Activated CD8-positive, alpha-beta T cell treated with anti-CD3 and anti-CD28 coated beads, Interleukin-2, amount 10 ng/mL, durations not matched to agents 7 days and 5 days (primary cell): Measurements from ENCODE around the gene SREBF1. TPM values are rescaled to one million over a fixed set of nuclear protein-coding genes. Genes with fewer than 3 reads are reported as not detected.

ENCODE experiments used
- ATAC-seq: fragments of 150-1000 bp; cut with Tn5 transposase; one replicate; pipeline ENCODE4 v1.10.0; 2021; ENCODE audit warnings: moderate library complexity
- CTCF ChIA-PET: fragments of 350-600 bp; sonication (Branson Sonifier 250); formaldehyde crosslinking; loops from one replicate; lab custom pipeline; 2021; ENCODE audit warnings: antibody characterized with exemption; lab: Charles Lee
- POLR2A ChIA-PET: fragments of 350-600 bp; sonication (Branson Sonifier 250); formaldehyde crosslinking; loops from one replicate; lab custom pipeline; 2021; ENCODE audit warnings: antibody characterized with exemption; lab: Charles Lee
- DNase-seq: peaks from one replicate; pipeline ENCODE4 v3.0.0-alpha.2; 2020
- H3K27ac Mint-ChIP-seq: one replicate; pipeline ENCODE4 v1.8.0; 2021; ENCODE audit warnings: mild to moderate bottlenecking, mixed read lengths
- H3K27me3 Mint-ChIP-seq: one replicate; pipeline ENCODE4 v1.8.0; 2021; ENCODE audit warnings: low read depth, mixed read lengths
- H3K36me3 Mint-ChIP-seq: one replicate; pipeline ENCODE4 v1.8.0; 2021; ENCODE audit warnings: low read depth, mixed read lengths
- H3K4me1 Mint-ChIP-seq: one replicate; pipeline ENCODE4 v1.8.0; 2021; ENCODE audit warnings: low read depth, mixed read lengths
- H3K4me3 Mint-ChIP-seq: one replicate; pipeline ENCODE4 v1.8.0; 2021; ENCODE audit warnings: mild to moderate bottlenecking, mixed read lengths
- H3K9me3 Mint-ChIP-seq: one replicate; pipeline ENCODE4 v1.8.0; 2022; ENCODE audit warnings: mixed read lengths; ENCODE audit not compliant: insufficient read depth
- total RNA-seq, 2 experiments: library from RNA; stranded (reverse); gene quantifications; one replicate each; pipeline ENCODE4 v1.2.3, GENCODE V29; 2021

Gene SREBF1
- 100 to 1,000 TPM; 212 to 254 TPM for total RNA-seq

DNA sequence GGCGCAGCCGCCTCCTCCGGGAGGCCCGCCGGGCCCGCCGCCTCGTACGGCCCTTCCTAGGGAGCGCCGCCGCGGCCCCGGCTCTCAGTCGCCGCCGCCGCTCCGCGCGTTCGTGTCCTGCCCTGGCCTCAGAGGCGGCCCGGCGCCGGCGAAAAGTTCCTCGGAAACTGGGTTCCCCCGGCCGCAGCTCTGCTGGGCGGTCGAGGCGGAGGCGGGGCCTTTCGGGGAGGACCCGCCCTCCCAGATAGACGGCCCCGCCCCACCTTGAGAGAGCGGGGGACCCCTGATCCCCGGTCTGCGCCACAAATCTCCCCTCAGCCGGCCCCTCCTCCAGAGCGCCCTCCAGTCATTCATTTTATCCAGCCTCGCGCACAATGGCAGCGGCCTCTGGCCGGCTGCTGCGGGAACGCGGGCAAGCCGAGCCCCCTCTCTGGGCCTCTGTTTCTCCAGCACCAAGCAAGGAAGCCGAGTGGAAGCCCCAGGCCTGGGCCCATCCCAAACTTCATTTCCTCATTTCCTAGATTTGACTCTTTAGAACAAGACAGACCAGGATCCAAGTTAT, at the start of gene SREBF1:
TSS of gene SREBF1 (minus strand) at position 169 of the 562 bp plus-strand sequence. CDS start 169 bp downstream, outside the sequence.
- Mint-ChIP-seq H3K4me1 (peaks cover 78% of the 10 kb centered on the region), H3K27ac (peak within 1 kb of the TSS; percentile 93), H3K9me3 (no peaks in the 10 kb centered on the region), H3K36me3 (peaks cover 32% of the 10 kb centered on the region), H3K27me3 (no peaks in the 10 kb centered on the region), H3K4me3 (peak within 1 kb of the TSS; percentile 96)
- POLR2A ChIA-PET, result interaction anchor here (0.8 to 4.8 kb wide), 17 partner anchors 11 to 154 kb away, joined by 3 to 117 read pairs (median 5); partner anchors contain the start of genes DRC3 and TOM1L2
- ATAC-seq (peak; percentile 32), DNase-seq (peak; percentile 76)
- CTCF ChIA-PET, result interaction anchor here (0.8 to 2.4 kb wide), 10 partner anchors 9 to 340 kb away, joined by 3 to 33 read pairs (median 5); partner anchors contain the start of gene RASD1

GRCh38 chr17:17886226-17886625, 49.4 kb upstream of the SREBF1 start:
- no peaks in the 10 kb centered on the region for H3K4me1 Mint-ChIP-seq
- H3K27me3 Mint-ChIP-seq, result no peaks in the 10 kb centered on the region
- H3K27ac Mint-ChIP-seq, result no peak overlapping the region
- H3K9me3 Mint-ChIP-seq, result no peaks in the 10 kb centered on the region
- H3K4me3 Mint-ChIP-seq, result no peak overlapping the region
- ATAC-seq (no peak), DNase-seq (no peak)
- ChIA-PET POLR2A (no interaction called here), CTCF (no interaction called here)
- H3K36me3 Mint-ChIP-seq, result peaks cover 4% of the 10 kb centered on the region

DNA sequence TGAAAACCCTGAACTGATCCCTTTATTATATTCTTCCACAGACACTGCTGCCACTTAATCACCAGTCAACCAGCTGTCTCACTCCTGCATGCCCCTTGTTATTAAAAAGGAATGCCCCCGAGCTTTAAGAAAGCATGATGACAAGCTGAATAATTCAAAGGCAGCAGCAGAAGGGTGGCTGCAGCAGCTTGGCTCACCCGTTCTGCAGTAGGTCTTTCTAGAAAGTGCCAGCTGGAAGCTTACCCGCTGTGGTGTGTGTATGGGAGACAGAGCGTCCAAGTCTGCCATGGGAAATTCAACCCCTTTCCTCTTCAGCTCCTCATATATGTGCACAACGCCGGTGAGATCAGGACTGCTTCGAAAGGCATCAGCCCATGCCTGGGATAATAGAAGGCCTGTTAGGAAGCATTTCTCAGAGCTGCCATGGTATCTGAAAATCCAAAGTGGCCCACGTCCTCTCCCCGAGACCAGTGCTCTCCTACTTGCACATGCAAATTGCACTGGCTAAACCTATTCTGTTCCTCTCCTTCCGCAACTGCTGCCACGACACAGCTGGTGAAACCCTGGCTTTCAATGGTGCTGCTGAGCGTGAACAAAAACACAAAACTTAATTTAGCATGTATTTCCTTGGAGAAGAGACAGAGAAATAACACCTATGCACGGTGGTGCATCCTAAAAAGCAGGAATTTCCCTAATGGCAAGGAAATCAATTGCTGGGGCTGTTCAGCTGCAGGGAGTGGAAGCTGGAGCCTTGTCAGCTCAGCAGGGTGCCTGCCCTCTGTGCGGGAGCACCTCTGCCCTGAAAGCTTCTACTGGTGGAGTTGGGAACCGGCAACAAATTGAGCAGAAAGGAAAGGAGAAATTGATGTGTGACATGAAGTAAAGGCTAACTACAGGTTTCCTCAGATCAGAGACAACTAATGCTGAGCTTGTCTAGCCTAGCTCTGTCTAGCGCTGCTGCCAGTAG, 47.9 kb upstream of the SREBF1 start:
- H3K4me1 Mint-ChIP-seq, result no peaks in the 10 kb centered on the region
- no peak overlapping the region for H3K27ac Mint-ChIP-seq
- ChIA-PET POLR2A (no interaction called here), CTCF (interaction anchor here (1.4 kb wide), 3 partner anchors 9 to 98 kb away, joined by 3 read pairs; no protein-coding TSS in a partner anchor)
- ATAC-seq (no peak), DNase-seq (no peak)
- H3K9me3 Mint-ChIP-seq, result no peaks in the 10 kb centered on the region
- H3K4me3 Mint-ChIP-seq, result no peak overlapping the region
- H3K36me3 Mint-ChIP-seq, result peaks cover 6% of the 10 kb centered on the region
- H3K27me3 Mint-ChIP-seq, result no peaks in the 10 kb centered on the region

- CTCF ChIA-PET, result interaction anchor here (1.4 kb wide), 2 partner anchors 10 to 99 kb away, joined by 3 read pairs; no protein-coding TSS in a partner anchor
- Mint-ChIP-seq H3K36me3 (peaks cover 6% of the 10 kb centered on the region), H3K9me3 (no peaks in the 10 kb centered on the region), H3K27ac (no peak overlapping the region), H3K27me3 (no peaks in the 10 kb centered on the region), H3K4me1 (no peaks in the 10 kb centered on the region), H3K4me3 (no peak overlapping the region)
- ATAC-seq (no peak), DNase-seq (no peak)
- POLR2A ChIA-PET, result no interaction called here
Measured at GRCh38 chr17:17883801-17884200, 47.0 kb upstream of the SREBF1 start.

DNA sequence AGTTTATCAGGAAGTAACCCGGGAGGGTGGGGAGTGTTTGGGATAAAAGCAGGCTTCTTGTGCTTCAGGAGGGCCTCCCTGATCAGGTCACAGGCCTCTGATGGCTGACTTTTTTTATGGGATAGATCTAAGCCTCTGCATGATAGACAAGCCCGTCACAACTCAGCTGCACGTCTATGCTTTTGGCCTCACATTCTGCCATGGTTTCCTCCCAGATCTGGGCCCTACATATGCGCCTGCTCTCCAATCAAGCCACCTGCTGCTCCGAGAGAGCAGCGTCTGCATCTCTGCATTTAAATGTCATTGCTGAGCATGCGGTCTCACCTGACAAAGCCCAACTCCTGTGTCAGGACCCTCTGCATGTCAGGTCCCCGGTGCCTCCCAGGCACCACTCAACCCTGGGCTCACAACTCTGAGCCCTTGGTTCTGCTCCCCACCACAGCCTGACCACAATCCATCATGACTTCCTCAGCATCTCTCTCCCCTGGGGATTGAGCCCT, 45.3 kb upstream of the SREBF1 start:
- H3K4me1 Mint-ChIP-seq, result no peaks in the 10 kb centered on the region
- H3K27me3 Mint-ChIP-seq, result no peaks in the 10 kb centered on the region
- no peak overlapping the region for H3K4me3 Mint-ChIP-seq
- DNase-seq, result no peak
- ChIA-PET CTCF (no interaction called here), POLR2A (no interaction called here)
- H3K36me3 Mint-ChIP-seq, result peaks cover 9% of the 10 kb centered on the region
- H3K27ac Mint-ChIP-seq, result no peak overlapping the region
- H3K9me3 Mint-ChIP-seq, result no peaks in the 10 kb centered on the region
- no peak for ATAC-seq

- Mint-ChIP-seq H3K27me3 (no peaks in the 10 kb centered on the region), H3K27ac (no peak overlapping the region), H3K4me3 (no peak overlapping the region), H3K36me3 (peaks cover 12% of the 10 kb centered on the region), H3K9me3 (no peaks in the 10 kb centered on the region), H3K4me1 (no peaks in the 10 kb centered on the region)
- DNase-seq, result no peak
- ChIA-PET POLR2A (no interaction called here), CTCF (interaction anchor here (0.9 to 1.5 kb wide), 3 partner anchors 10 to 27 kb away, joined by 3 read pairs; no protein-coding TSS in a partner anchor)
- ATAC-seq, result no peak
Measured at GRCh38 chr17:17880577-17881196, 43.9 kb upstream of the SREBF1 start.

DNA sequence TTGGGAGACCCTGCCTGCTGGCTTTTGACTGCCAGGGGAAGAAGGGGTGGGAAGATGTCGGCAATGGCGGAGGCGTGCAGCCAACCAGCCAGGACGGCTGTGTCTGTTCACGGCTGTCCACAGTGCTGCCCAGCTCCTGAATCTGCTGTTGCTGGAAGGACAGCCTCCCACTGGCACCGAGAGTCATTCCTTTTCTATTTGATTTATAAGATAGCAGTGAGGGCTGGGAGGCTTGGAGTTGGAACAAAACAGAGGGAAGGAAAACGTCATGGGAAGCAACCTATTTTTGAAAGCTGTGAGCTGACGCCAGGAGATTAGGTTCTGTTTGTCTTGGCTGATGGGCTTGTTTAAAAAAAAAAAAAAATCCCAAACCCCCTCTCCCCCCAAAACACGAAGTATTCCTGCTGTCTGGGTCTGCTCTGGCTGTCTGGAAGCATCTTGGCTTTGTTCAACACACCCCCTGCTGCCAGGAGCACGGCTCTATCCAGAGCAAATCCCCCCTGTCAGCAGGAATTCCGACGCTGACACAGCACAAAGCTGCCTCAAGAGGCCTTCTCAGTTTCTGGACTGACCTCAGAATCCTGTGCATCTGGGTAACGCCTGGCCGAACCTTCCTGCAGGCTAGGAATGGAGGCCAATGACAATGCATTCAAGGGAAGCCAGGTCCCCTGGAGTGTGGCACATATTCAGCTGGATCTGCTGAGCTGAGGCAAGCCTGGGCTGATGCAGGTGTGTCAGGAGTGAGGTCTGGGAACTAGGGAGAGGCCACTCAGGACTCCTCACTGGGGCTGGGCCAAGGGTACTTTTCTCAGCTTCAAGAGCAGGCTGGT, 41.0 kb upstream of the SREBF1 start:
- no peaks in the 10 kb centered on the region for H3K4me1 Mint-ChIP-seq
- POLR2A ChIA-PET, result no interaction called here
- no peaks in the 10 kb centered on the region for H3K9me3 Mint-ChIP-seq
- CTCF ChIA-PET, result no interaction called here
- H3K4me3 Mint-ChIP-seq, result no peak overlapping the region
- DNase-seq (no peak), ATAC-seq (no peak)
- no peak overlapping the region for H3K27ac Mint-ChIP-seq
- no peaks in the 10 kb centered on the region for H3K27me3 Mint-ChIP-seq
- H3K36me3 Mint-ChIP-seq, result peaks cover 12% of the 10 kb centered on the region

DNA sequence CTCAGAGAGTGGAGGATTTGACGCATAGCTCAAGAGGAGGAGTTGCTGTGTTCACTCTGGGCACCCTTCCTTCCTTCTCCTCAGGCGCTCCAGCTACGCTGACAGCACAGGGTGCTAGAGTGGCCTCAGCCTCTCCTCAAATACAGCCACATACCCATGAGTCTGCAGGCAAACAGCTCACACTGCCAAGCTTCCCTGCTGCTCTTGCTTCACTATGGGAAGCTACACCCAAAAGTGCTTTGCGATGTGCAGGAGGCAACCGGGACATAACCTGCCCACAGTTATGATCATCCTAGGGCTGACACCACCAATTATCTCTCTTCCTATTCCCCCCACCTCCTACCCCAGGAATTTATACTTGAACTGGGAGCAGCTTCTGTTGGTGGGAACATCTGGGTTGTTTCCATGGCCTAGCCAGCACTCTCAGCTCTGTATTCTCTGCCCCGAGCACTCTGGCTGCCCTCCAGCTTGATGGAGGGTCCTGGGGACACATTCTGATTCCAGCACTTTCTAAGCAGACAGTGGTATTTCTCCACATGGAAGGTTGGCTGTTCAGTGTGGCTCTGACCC, 40.3 kb upstream of the SREBF1 start:
- CTCF ChIA-PET, result interaction anchor here (1.3 to 1.5 kb wide), 2 partner anchors 42 to 197 kb away, joined by 3 to 4 read pairs; no protein-coding TSS in a partner anchor
- H3K9me3 Mint-ChIP-seq, result no peaks in the 10 kb centered on the region
- H3K36me3 Mint-ChIP-seq, result peaks cover 8% of the 10 kb centered on the region
- H3K4me3 Mint-ChIP-seq, result no peak overlapping the region
- DNase-seq (no peak), ATAC-seq (no peak)
- H3K27me3 Mint-ChIP-seq, result no peaks in the 10 kb centered on the region
- POLR2A ChIA-PET, result interaction anchor here (0.6 kb wide), 1 partner anchor 39 kb away, joined by 4 read pairs; no protein-coding TSS in a partner anchor
- no peaks in the 10 kb centered on the region for H3K4me1 Mint-ChIP-seq
- H3K27ac Mint-ChIP-seq, result no peak overlapping the region

GRCh38 chr17:17874478-17874877, 37.7 kb upstream of the SREBF1 start:
- ATAC-seq (no peak), DNase-seq (no peak)
- H3K9me3 Mint-ChIP-seq, result no peaks in the 10 kb centered on the region
- H3K36me3 Mint-ChIP-seq, result peaks cover 6% of the 10 kb centered on the region
- H3K4me3 Mint-ChIP-seq, result no peak overlapping the region
- no peak overlapping the region for H3K27ac Mint-ChIP-seq
- POLR2A ChIA-PET, result no interaction called here
- no peaks in the 10 kb centered on the region for H3K4me1 Mint-ChIP-seq
- CTCF ChIA-PET, result interaction anchor here (1.0 kb wide), 1 partner anchor 45 kb away, joined by 3 read pairs; no protein-coding TSS in a partner anchor
- no peaks in the 10 kb centered on the region for H3K27me3 Mint-ChIP-seq

DNA sequence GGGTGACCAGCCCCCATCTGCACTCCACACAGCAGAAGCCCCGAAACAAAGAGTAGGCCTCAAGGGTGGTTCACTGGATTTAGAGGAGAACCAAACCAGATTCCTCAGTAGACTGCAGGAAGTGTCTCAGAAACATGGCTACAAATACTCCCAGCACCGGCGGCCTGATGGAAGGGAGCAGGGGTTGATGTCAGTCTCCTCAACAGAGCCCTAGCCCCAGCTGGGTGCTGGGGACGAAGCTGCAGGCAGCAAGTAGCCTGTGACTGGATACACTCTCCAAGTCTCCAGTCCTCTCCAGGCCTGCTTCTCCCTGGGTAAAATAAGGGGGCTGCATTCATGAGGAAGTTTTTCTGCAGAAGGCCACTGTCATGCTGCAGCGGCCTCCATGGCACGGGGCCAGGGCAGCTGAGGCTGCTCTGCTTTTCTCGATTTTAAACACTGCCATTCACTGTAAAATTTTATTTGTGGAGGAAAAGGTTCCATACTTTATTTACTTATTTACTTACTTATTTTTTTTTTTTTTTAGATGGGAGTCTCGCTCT, 36.7 kb upstream of the SREBF1 start:
- Mint-ChIP-seq H3K4me1 (no peaks in the 10 kb centered on the region), H3K4me3 (no peak overlapping the region), H3K36me3 (peaks cover 6% of the 10 kb centered on the region), H3K9me3 (no peaks in the 10 kb centered on the region), H3K27me3 (no peaks in the 10 kb centered on the region), H3K27ac (no peak overlapping the region)
- POLR2A ChIA-PET, result no interaction called here
- ATAC-seq (no peak), DNase-seq (no peak)
- CTCF ChIA-PET, result no interaction called here
